ENCODE data around the gene CC2D2B.

- TF ChIP-seq CTCF (IDR thresholded peaks at IDR 0.05; ENCODE audit: low read depth, low read length): no peak
- TF ChIP-seq EZH2phosphoT487 (IDR thresholded peaks at IDR 0.05; ENCODE audit: low read depth): no peak
Observed at GRCh38 chr10:96021332-96021731, 113.6 kb downstream of the CC2D2B start.

Measured in OCI-LY3 (cell line).